C1 segment of cervical spinal cord (tissue), 14 donors: ENCODE measurements around the gene SH3RF3.

Source experiments
- DNase-seq, 14 donors: peaks; one replicate each; lab custom pipeline; 2025; lab: John Stamatoyannopoulos, UW

Gene SH3RF3

DNA sequence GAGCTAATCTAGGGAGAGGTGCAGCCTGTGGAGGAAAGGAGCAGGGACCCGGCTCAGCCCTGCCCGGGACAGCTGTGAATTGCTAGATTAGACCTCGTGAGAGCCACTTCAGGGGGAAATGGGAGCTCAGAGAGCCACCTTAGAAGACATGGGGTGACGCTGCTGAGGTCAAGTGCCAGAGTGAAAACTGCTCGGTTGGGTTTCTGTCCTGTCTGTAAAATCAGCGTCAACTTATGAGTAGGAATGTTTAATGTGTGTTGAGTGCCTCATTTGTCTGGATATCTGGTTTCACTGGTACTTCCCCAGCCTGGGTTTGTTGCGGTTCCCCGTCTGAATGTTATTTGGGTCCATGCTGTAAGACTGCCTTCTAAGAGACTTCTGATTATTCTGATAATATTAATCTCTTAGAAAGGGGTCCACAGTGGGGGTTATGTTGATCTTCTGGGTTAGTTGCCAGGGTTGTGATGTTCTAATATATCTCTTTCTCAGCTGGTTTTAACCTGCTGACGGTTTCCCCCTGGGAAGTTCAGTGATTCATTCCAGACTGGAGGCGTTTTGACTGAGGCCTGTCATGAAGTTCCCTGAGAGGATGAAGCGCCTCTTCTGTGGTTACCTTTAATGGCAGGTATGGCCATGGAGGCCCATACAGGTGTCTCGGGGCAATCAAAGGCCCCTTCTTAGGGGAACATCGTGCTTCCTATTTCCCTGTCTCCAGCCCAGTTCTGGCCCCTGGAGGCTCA is 175.9 kb downstream of the SH3RF3 start:
- DNase-seq = no peak

DNA sequence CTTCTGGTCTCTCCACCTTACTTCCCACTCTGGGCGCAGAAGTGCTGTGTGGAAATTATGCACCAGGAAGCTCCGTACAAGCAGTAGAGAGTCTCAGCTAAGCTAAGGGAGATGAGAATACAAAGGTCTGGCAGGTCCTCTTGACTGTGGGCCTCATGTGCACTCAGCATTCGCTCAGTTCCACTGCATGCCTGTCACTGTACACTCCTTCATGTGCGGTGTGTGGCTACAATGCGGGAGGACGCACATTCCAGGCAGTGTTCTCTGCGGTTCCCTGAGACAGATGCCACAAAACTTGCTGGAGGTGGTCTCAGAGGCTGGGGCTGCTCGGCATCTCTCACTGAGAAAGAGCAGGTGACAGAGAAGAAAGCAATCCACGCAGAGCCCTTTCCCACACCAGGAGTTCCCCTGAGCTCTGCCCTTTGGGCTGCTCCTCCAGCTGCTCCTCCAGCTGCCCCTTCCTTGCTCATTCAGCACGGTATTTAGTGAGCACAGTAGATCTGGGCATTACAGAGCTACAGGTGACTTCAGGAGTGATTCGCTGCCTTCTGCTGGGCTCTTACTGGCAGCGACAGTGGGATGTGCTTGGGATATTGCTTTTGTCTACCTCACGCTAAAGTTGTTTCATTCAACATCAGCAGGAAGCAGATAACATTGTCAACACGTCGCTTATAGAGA is 176.6 kb downstream of the SH3RF3 start:
- DNase-seq = no peak

DNA sequence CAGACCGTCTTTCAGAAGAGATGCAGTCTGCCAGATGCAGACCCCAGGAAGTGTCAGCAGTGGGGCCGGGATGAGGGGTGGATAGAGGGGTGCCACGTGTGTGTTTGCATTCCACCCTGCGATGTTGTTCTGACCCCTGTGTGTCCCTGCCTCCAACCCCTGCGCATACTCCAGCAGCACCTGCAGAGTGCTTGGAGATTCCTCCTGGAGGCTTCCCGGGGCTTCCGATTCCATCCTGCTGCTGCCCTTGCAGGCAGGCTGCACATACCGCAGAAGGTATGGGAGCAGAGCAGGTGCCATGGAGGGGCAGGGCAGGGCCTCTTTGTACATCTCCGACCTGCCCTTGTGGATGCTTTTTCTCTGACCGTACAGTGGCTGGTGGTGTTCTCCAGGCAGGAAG is 177.2 kb downstream of the SH3RF3 start:
- no peak for DNase-seq

DNA sequence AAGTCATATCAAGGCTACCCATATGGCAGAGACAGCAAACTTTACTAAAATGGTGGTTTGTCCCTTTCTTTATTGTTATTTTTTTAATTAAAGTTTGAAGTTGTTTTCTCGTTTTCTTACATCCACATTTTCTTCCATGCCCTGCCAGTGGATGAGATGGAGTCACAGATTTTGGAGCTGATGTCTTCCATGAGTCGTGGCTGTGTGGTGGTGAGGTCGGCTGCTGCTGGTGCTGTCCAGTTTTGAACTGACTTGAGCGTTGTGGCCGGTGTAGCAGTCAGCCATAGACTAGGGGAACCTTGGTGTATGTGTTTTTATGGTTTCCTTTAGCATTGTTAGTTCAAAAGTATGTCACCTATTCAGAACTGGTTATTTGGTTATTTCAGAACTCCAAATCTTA is 182.8 kb downstream of the SH3RF3 start:
- DNase-seq = no peak

DNA sequence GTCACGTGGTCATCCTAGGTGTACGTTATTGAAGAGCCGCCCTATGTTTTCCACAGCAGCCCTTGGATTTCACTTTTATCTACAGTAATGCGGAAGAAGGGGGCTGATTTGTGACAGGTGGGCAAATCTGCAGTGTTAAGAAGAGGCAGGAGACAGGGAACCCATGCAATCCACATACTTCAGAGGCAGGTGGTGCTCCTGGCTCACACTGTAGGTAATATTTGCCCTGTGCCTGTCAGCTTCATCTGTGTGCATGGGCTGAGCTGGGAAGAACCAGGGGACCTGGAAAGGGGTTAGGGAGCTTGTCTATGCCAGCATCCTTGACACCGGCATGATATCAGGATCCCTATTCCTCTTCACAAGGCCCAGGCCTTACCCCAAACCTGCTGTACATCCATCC is 183.9 kb downstream of the SH3RF3 start:
- no peak for DNase-seq

GRCh38 chr2:109313343-109313742 is 184.3 kb downstream of the SH3RF3 start:
- no peak for DNase-seq

DNA sequence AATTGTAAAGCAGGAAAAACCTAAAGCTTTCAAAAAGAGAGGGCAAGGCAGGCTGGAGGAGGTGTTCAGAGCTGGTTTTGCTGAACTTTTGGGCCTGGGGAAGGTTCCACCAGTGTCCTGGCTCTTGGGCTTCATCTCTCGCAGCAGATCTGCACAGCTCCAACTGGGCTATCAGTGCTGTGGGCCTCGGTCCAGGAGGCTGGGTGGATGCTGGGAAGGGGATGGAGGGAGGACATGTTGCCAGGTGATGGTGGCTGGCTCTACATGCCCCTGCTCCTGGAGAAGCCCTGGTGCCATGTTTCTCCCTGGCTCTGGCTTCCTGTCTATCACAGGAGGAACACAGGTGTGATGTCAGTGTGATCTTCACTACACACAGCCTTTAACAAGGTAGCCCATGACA is 187.1 kb downstream of the SH3RF3 start:
- DNase-seq = no peak

DNA sequence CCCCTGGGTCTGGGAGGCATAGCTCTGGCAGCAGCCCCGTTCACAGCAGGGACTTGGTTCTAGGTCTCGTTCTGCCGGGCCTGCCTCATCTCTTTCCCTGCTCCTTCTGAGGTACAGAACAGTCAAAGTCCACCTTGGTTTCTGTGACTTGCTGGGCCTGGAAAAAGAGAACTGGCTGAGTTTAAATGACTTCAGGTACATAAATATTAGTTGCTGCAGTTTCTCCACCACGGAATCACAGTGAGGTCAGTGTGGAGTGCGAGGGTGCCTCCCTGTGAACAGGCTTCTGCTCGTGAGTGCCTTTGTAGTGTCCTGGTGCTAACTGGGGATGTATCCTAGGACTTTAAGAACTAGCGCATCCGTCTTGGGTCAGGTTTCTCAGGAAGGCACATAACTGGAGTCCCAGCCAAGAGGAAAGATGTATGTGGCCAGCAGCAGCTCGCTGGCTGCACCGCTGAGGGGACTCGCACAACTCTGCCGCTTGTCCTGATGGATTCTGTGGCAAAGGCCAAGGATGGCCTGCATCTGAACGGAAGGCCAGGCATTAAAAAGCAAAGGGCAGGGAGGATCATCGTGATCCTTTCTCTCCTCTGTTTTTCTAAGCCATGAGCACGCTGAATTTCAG is 188.6 kb downstream of the SH3RF3 start:
- DNase-seq = no peak

- peak in 3 of 14 donors; percentile 18 to 19 (median 18) for DNase-seq
These were observed 189.3 kb downstream of the SH3RF3 start for GRCh38 chr2:109318150-109318948.

DNA sequence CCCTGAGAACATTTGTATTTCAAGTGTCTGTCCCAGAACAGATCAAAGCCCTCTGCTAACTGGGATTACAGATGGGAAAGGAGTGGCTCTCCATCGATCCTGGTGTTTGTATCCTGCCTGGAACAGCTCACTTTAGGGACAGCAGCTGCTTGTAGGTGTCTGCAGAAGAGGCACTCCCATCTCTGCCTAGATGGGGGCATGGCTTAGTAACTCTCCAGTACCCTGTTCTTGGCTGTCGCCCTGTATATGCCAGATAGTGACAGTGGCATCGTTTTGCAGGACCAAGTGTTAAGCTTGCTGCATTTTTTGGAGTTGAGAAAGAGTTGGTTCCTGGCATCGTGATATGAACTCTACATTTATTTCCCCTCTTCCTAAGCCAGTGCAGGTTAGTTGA is 189.9 kb downstream of the SH3RF3 start:
- no peak for DNase-seq

DNA sequence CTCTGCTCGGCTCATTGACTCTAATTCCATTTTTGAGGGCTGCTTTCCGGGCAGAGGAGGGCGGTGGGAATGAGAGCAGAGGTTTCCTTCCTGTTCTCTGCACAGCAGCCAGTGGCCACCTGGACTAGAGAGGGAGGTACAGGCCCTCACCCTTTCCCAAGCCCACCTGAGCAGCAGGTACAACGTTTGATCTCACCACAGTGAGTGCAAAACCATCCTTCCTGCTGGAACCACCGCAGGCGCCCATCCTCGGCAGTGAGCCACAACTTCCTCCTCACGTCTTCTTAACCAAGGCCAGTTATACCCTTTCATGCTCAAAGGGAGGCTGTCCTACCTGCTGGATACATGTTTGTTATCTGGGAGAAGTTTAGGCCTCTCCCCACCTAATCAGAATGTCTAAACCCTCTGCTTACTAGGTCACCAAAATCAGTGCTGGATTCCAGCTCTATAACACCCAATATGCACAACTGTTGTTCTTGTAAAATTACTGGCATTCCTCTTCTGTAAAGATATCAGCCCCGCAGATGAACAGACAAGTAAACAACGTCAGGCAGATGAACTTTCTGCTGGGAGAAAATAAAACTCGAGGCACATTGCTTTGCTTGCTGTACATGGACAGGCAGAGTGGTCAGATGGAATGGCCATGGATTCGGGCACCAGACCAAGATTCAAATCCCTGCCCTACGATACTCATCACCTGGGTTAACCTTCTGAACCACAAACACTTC is 191.4 kb downstream of the SH3RF3 start:
- no peak for DNase-seq

- DNase-seq = no peak
These were observed 192.6 kb downstream of the SH3RF3 start for GRCh38 chr2:109321570-109321969.

DNA sequence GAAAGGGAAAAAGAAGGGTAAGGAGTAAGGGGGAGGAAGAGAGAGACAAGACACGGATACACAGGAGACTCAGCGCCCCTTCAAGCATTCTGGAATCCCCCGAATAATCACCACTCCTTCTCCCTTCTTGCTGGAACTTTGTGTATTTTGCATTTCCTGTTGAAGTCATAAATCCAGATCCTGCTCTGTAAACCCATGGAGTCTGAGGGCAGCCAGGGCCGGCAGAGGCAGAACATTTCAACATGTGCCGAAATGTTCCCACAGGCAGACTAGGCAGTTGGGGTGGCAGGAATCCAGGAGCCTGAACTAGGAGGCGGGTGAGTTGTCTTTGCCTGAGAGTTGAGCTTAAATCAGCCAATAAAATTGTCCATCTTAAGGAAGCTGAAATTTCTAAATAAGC is 193.1 kb downstream of the SH3RF3 start:
- peak in 5 of 14 donors; percentile 7 to 47 (median 15) for DNase-seq

DNA sequence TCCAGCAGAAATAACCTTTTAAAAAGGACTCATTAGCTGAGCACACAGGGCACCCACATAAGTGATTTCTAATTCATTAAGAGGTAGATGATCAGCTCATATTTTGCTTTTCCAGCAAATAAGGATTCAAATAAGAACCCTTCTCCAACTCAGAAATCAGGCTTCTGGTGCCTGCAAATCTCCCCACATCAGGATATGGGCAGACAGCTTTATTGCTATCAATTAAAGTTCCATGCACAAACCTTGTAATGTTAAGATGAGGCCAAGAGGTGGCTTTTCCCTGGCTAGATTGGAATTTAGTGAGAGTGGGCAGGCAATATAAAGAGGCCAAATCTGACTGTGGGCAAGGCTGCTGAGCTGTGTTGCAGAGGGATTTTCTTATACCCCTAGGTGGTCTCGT is 193.6 kb downstream of the SH3RF3 start:
- DNase-seq = no peak

GRCh38 chr2:109324861-109325260 is 195.9 kb downstream of the SH3RF3 start:
- DNase-seq = peak in 1 of 14 donors; percentile 40

DNA sequence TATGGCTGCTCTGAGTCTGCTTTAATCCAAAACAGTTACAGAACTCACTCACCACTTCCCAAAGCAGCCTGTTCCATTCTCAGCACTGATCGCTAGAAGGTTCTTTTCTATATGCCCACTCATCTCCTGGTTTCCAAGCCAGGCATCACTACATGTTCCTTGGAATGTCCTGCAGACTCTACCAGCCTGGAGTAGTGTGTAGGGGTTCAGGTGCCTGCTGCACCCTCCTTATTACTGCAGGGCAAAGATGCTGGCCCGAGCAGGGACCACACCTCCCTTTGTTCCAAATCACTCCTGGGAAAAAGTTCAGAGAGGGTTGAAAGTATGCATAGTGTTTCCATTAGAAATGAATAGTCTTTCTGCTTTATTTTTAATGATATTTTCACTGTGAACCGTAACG is 196.6 kb downstream of the SH3RF3 start:
- DNase-seq = no peak

GRCh38 chr2:109326306-109326705 is 197.3 kb downstream of the SH3RF3 start:
- DNase-seq = no peak

DNA sequence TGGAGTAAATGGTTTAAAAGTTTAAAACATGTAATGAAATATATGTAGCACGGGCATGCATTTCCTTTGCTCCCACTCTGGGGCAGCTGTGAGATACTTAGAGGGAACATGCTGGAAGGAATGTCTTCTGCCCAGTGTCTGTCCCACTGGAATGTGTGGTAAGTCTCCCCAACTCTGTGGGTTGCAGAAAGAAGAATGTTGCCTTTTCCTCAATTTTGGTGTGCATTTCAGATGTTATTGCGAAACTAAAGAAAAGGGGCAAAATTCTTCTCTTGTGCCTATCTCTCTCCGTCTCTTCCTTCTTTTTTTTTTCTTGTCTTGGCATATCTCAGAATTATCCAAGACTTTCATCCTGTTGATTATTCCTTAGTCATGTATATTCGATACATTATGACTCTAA is 201.1 kb downstream of the SH3RF3 start:
- no peak for DNase-seq

- no peak for DNase-seq
These were observed 202.1 kb downstream of the SH3RF3 start for GRCh38 chr2:109331081-109331480.

- peak in 6 of 14 donors; percentile 5 to 45 (median 26) for DNase-seq
These were observed 203.2 kb downstream of the SH3RF3 start for GRCh38 chr2:109331896-109332848.
